OCI-LY3 (cell line): ENCODE measurements around the gene RPUSD3.

Experiments used
- H2AFZ ChIP-seq: fragments of 200-600, 300-600 bp; shearing (Covaris generic); 2 replicates; pipeline ENCODE4 v1.6.0; 2014; ENCODE audit warnings: antibody characterized with exemption, low read depth, low read length
- H3K27ac ChIP-seq: fragments of 200-600, 300-600 bp; sonication (generic); 2 replicates; pipeline ENCODE4 v1.5.1; 2014; ENCODE audit warnings: mild to moderate bottlenecking, low read length, moderate library complexity, mixed read lengths
- H3K27me3 ChIP-seq: fragments of 200-600, 300-600 bp; sonication (generic); 2 replicates; pipeline ENCODE4 v1.6.1; 2014; ENCODE audit warnings: low read depth, low read length, mixed read lengths
- H3K36me3 ChIP-seq: fragments of 200-600, 300-600 bp; sonication (generic); replicated peaks from 2 replicates; pipeline ENCODE3; 2014; ENCODE audit warnings: low read depth, low read length, mixed read lengths
- H3K4me1 ChIP-seq: fragments of 300-600, 200-600 bp; sonication (generic); 2 replicates; pipeline ENCODE4 v1.6.1; 2014; ENCODE audit warnings: low read length, mixed read lengths
- H3K4me2 ChIP-seq: fragments of 200-600, 300-600 bp; sonication (generic); 2 replicates; pipeline ENCODE4 v1.6.1; 2014; ENCODE audit warnings: low read length, mixed read lengths
- H3K4me3 ChIP-seq: fragments of 300-600, 200-600 bp; sonication (generic); 2 replicates; pipeline ENCODE4 v1.5.1; 2014; ENCODE audit warnings: antibody characterized with exemption, mild to moderate bottlenecking, low read length, moderate library complexity
- H3K79me2 ChIP-seq: fragments of 300-600, 200-600 bp; shearing (Covaris generic); 2 replicates; pipeline ENCODE4 v1.6.1; 2014; ENCODE audit warnings: mild to moderate bottlenecking, low read length, mixed read lengths
- H3K9ac ChIP-seq: fragments of 300-600, 200-600 bp; shearing (Covaris generic); 2 replicates; pipeline ENCODE4 v1.6.0; 2014; ENCODE audit warnings: mild to moderate bottlenecking, low read length, moderate library complexity
- H3K9me3 ChIP-seq: fragments of 200-600, 300-600 bp; shearing (Covaris generic); 2 replicates; pipeline ENCODE4 v1.6.1; 2014; ENCODE audit warnings: low read length, mixed read lengths; ENCODE audit not compliant: insufficient read depth
- H4K20me1 ChIP-seq: fragments of 200-600, 300-600 bp; sonication (generic); 2 replicates; pipeline ENCODE4 v1.6.1; 2016; ENCODE audit warnings: low read length, mixed read lengths; ENCODE audit not compliant: insufficient read depth
- EZH2phosphoT487 ChIP-seq: fragments of 200-600 bp; shearing (Covaris generic); IDR thresholded peaks from 2 replicates; pipeline ENCODE4 v1.6.1; 2018; ENCODE audit warnings: antibody characterized with exemption, mixed run types, low read depth
- TF ChIP-seq, protein P1 (sequence below): fragments of 200-600, 300-600 bp; sonication (generic); IDR thresholded peaks from 2 replicates; pipeline ENCODE4 v1.5.1; 2014; ENCODE audit warnings: antibody characterized with exemption, low read length, low read depth

The RPUSD3 gene

GRCh38 chr3:9889405-9889804 is 45.6 kb upstream of the RPUSD3 start:
- H3K27ac ChIP-seq: no peak overlapping the region
- H3K4me1 ChIP-seq: peaks cover 8% of the 10 kb centered on the region
- peaks cover 9% of the 10 kb centered on the region; the same call in 1 of the 2 replicates for H4K20me1 ChIP-seq
- H3K36me3 ChIP-seq: peaks cover 19% of the 10 kb centered on the region
- no peaks in the 10 kb centered on the region for H3K9me3 ChIP-seq
- peak overlapping the region; percentile 92; the same call in 1 of the 2 replicates for H3K4me3 ChIP-seq
- H3K27me3 ChIP-seq: no peaks in the 10 kb centered on the region
- H3K9ac ChIP-seq: no peak overlapping the region
- TF ChIP-seq EZH2phosphoT487: no peak
- TF ChIP-seq, protein P1, sequence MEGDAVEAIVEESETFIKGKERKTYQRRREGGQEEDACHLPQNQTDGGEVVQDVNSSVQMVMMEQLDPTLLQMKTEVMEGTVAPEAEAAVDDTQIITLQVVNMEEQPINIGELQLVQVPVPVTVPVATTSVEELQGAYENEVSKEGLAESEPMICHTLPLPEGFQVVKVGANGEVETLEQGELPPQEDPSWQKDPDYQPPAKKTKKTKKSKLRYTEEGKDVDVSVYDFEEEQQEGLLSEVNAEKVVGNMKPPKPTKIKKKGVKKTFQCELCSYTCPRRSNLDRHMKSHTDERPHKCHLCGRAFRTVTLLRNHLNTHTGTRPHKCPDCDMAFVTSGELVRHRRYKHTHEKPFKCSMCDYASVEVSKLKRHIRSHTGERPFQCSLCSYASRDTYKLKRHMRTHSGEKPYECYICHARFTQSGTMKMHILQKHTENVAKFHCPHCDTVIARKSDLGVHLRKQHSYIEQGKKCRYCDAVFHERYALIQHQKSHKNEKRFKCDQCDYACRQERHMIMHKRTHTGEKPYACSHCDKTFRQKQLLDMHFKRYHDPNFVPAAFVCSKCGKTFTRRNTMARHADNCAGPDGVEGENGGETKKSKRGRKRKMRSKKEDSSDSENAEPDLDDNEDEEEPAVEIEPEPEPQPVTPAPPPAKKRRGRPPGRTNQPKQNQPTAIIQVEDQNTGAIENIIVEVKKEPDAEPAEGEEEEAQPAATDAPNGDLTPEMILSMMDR: no peak
- H3K79me2 ChIP-seq: peaks cover 39% of the 10 kb centered on the region
- H2AFZ ChIP-seq: no peak overlapping the region; the same call in 1 of the 2 replicates
- H3K4me2 ChIP-seq: 0 out of 2 replicates have a peak overlapping the region, but pooled peaks have one; percentile 80

- Histone ChIP-seq H3K27me3 (no peaks in the 10 kb centered on the region), H3K27ac (no peak overlapping the region), H2AFZ (no peak overlapping the region), H3K79me2 (peaks cover 32% of the 10 kb centered on the region), H3K4me2 (no peak overlapping the region), H3K36me3 (peaks cover 13% of the 10 kb centered on the region), H3K4me3 (no peak overlapping the region), H3K4me1 (peaks cover 8% of the 10 kb centered on the region), H3K9me3 (no peaks in the 10 kb centered on the region), H3K9ac (no peak overlapping the region), H4K20me1 (peaks cover 9% of the 10 kb centered on the region; the same call in 1 of the 2 replicates)
- TF ChIP-seq, protein P1: no peak
- no peak for TF ChIP-seq EZH2phosphoT487
Observed at GRCh38 chr3:9888540-9888939, 44.7 kb upstream of the RPUSD3 start.

DNA sequence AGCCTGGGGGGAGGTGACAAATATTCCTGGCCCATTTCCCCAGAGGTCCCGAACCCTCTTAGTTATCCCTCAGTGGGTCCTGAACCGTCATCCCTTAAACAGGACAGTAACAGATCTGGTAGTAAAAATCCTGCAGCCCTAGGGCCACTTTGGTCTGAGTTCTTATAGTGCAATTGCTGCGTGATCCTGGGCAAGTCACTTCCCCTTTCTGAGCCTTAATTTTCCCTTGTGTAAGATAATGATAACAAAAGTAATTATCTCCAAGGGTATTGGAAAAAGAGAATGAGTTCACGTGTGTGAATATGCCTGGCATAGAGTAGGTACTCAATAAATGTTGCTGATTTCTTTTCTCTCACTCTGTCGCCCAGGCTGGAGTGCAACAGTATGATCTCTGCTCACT is 43.7 kb upstream of the RPUSD3 start:
- Histone ChIP-seq H3K27me3 (no peaks in the 10 kb centered on the region), H3K4me1 (peaks cover 8% of the 10 kb centered on the region), H2AFZ (no peak overlapping the region), H3K4me2 (no peak overlapping the region), H3K36me3 (peaks cover 2% of the 10 kb centered on the region), H3K79me2 (peaks cover 21% of the 10 kb centered on the region), H3K9me3 (no peaks in the 10 kb centered on the region), H3K27ac (no peak overlapping the region), H3K4me3 (no peak overlapping the region), H4K20me1 (peaks cover 2% of the 10 kb centered on the region; the same call in 1 of the 2 replicates), H3K9ac (no peak overlapping the region)
- TF ChIP-seq EZH2phosphoT487: no peak
- TF ChIP-seq, protein P1: no peak

DNA sequence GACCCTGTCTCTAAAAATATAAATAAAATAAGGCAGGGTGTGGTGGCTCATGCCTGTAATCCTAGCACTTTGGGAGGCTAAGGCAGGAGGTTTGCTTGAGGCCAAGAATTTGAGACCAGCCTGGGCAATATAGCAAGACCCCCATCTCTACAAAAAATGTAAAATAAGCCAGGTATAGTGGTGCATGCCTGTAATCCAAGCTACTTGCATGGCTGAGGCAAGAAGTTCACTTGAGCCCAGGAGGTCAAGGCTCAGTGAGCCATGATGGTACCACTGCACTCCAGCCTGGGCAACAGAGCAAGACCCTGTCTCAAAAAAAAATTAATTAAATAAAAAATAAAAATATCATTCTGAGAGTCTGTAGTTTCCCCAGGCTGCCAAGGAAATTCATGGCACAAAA is 42.5 kb upstream of the RPUSD3 start:
- peaks cover 10% of the 10 kb centered on the region for H3K79me2 ChIP-seq
- no peaks in the 10 kb centered on the region for H4K20me1 ChIP-seq
- no peak overlapping the region for H3K9ac ChIP-seq
- no peaks in the 10 kb centered on the region for H3K9me3 ChIP-seq
- no peaks in the 10 kb centered on the region for H3K36me3 ChIP-seq
- no peak overlapping the region for H3K4me2 ChIP-seq
- TF ChIP-seq EZH2phosphoT487: no peak
- TF ChIP-seq, protein P1: no peak
- no peak overlapping the region for H3K4me3 ChIP-seq
- no peak overlapping the region for H3K27ac ChIP-seq
- no peaks in the 10 kb centered on the region for H3K27me3 ChIP-seq
- H2AFZ ChIP-seq: no peak overlapping the region
- H3K4me1 ChIP-seq: peaks cover 5% of the 10 kb centered on the region; the same call in 1 of the 2 replicates
